CD4-positive, alpha-beta T cell treated with Interleukin-4 for 4 hours (primary cell): ENCODE results near the gene FADD.
"Not testable (repeated sequence)": the region's sequence is repeated elsewhere in the genome, so short reads cannot be mapped to it uniquely, and the experiment has no call there.

Experiments
- DNase-seq: peaks from one replicate; pipeline ENCODE4 v3.0.0-alpha.2; 2020

The FADD gene

GRCh38 chr11:70205049-70205725, 2.1 kb downstream of the FADD start:
- no peak for DNase-seq

GRCh38 chr11:70205766-70206165, 2.7 kb downstream of the FADD start:
- DNase-seq: no peak

GRCh38 chr11:70206226-70206981, 3.3 kb downstream of the FADD start:
- no peak for DNase-seq

GRCh38 chr11:70206982-70207376, 3.9 kb downstream of the FADD start:
- DNase-seq: no peak

- DNase-seq: no peak
Measured at GRCh38 chr11:70207531-70208131, 4.5 kb downstream of the FADD start.

DNA sequence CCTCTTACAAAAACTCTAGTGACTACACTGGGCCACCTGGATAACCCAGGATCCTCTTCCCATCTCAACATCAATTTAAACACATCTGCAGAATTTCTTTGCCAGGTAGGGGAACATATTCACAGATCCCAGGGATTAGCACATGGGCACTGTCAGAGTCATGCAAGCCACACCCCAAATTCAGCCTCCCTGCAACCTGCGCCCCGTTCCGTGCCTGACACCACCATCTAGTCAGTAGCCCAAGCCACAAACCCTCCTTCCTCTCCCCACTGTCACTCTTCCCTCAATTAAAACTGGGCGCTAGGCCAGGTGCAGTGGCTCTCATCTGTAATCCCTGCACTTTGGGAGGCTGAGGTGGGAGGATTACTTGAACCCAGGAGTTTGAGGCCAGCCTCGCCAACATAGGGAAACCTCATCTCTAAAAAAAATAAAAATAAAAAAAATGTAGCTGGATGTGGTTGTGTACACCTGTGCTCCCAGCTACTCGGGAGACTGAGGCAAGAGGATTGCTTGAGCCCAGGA, 6.4 kb downstream of the FADD start:
- no peak for DNase-seq

DNA sequence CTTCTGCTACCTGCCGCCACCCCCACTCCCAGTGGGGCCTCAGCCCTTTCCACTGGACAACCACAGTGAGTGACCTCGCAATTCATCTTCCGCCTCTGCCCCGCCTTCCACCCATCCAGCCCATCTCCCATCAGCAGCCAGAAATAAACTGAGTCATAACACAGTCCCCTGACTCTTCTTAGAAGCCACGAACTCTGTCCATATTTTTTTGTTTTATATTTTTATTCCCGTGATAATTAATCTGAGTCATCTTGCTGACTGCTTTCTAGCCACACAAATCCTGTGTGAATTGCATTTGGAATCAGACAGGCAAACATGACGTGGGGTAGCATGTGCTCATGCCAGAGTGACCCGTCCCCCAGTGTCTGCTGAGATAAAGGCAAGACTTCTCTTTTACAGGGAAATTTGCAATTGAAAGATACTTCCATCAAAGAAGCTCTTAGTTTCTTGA, 7.0 kb downstream of the FADD start:
- no peak for DNase-seq

GRCh38 chr11:70210530-70210929, 7.4 kb downstream of the FADD start:
- DNase-seq: no peak

DNA sequence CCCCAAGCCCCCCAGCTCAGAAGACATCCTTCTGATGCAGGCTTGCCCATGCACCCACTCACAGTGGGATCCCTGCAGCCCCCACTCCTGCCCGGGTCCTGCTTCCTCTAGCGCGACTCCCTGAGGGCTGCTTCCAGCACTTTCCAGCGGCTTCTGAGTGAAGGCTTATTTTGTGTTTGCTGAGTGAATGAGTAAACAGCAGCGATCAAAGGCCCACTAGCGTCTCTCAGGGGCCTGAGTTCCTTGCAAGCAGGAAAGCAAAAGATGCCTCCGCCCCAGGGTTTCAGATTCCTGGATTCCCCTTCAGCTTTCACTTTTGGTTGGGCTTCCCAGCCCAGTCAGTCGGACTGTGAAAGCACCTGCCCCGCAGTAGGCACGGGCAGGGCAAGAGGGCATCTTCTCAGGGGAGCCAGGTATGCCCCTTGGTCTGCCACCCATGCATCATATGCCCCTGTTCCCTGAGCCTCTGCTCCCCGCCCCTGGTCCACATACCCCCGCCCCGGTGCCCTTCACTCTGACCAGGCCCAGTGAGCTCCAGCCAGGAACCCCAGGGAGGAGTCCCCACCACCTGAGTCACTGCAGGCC, 9.2 kb downstream of the FADD start:
- DNase-seq: no peak

DNA sequence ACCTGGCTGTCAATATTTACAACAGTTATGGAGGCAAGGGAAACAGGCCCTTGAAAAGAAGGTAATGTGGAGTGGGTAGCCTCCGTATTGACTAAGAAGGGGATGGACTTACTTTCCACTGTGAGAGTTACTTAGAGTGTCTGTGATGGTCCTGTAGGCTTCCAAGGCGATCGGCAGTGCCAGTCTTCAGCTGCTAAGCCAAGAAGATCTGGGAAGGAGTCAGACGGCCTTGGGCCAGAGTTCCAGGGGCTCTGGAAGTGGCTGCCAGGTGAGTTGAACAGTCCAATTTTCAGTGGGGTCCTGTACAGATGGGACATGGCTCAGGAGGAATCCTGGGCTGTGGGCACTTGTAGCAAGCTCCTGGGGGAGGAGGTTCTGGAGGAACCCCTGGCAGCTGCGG, 14.3 kb downstream of the FADD start:
- not testable (repeated sequence) for DNase-seq

DNA sequence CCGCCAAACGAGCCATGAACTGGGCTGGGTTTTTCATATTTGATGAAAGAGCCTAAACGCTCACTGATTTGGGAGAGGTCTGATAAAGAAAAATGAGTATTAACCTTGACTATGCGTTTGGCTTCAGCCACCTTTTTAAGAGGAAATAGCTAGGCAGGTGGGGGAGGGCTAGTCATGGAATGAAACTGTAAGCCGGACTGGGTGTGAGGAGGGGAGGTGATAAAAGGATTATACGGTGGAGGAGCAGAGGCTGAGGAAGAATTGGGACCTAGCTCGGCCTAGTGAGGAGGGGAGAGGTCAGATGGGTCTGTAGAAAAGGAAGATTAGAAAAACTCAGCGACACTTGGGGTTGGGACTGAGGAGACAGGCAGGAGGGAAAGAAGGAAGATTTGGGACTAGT, 15.0 kb downstream of the FADD start:
- not testable (repeated sequence) for DNase-seq

GRCh38 chr11:70220136-70220535, 17.0 kb downstream of the FADD start:
- DNase-seq: no peak

DNA sequence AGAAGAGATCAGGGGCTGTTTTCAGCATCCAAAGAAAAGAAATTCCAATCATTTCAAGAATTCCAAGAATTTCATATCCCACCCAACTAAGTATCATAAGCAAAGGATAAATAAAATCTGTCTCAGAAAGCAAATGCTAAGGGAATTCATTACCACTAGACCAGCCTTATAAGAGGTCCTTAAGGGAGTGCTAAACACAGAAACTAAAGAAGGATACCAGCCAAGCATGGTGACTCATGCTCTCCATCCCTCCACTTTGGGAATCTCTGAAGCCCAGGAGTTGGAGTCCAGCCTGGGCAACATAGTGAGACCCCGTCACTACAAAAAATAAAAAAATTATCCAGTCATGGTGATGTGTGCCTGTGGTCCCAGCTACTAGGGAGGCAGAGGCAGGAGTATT, 17.8 kb downstream of the FADD start:
- no peak for DNase-seq

GRCh38 chr11:70225681-70226177, 22.6 kb downstream of the FADD start:
- no peak for DNase-seq

DNA sequence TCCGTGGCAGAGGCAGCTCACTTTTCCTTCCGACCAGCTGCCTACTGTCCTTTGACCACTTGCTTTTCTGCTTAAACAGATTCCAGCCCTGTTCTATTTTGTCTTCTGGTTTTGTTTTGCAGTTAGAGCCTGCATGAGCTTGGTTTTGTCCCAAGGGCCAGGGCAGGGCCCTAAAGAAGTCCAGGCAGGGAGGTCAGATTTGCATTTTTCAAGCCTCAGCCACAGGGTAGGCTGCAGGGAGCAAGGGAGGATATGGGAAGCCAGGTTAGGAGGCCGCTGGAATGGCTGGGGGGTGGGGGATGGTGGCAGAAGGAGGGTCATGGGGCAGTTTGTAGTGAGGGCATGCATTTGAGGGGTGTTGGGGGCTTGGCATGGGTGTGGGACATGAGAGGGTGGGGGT, 23.1 kb downstream of the FADD start:
- no peak for DNase-seq

DNA sequence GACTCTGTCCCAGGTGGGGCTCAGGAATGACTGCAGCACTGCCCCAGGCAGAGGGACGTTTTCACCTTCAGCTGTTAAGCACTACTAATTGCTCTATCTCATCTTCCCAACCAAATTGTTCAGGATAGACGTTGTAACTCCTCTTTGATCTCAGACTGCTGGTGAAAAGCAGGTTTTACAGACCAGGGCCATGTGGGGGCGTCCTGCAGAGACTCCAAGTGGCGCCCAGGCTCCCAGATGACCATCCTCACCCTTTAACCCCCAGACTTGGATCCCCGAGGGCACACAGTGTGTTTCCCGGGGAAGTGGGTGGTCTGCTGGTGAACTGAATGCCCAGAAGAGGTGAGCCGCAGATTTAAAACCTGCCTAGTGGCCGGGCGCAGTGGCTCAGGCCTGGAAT, 23.9 kb downstream of the FADD start:
- no peak for DNase-seq

GRCh38 chr11:70229737-70230136, 26.6 kb downstream of the FADD start:
- DNase-seq: no peak

DNA sequence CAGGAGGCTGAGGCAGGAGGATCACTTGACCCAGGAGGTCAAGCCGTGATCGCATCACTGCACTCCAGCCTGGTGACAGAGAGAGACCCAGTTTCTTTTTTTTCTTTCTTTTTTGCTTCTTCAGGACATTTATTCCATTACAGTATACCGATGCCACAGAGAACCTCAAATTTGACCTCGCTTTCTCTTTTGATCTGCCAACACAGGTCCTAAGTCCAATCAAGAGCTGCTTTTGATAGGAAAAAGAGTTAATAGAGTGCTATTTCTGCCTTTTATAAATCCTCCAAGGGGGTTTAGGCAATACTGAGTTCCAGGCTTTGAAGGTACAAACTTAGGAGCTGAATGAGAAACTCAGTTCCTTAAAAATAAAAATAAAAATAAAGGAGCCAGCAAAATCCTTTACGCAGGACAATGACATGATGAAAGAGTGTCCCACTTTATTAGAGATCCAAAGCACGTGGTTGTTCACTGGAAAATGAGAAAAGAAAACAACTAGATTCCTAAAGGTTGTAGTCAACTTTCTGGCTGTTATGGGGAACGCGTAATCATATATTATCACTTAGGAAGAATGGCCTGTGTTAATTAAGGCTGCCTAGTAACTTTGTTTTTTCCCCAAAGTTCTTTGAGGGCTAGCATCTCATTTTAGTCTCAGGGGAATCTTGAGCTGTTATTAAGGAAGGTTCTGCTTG, 27.2 kb downstream of the FADD start:
- no peak for DNase-seq

GRCh38 chr11:70230840-70231710, 28.0 kb downstream of the FADD start:
- DNase-seq: no peak

DNA sequence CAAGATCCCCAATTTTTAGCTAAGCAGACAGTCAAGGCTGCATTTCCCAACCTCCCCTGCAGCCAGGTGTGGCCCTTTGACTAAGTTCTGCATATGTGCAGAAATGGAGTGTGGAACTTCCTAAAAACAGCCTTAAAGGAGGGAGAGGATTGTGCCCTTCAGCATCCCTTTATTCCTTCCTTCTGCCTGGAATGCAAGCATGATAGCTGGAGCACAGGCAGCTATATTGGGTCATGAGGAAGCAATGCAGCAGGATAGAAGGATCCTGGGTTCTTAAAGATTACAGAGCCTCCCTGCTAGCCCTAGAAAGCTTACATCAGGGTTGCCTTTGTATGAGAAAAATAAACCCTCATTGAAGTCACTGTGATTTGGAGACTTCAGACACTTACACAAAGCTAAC, 29.9 kb downstream of the FADD start:
- no peak for DNase-seq

DNA sequence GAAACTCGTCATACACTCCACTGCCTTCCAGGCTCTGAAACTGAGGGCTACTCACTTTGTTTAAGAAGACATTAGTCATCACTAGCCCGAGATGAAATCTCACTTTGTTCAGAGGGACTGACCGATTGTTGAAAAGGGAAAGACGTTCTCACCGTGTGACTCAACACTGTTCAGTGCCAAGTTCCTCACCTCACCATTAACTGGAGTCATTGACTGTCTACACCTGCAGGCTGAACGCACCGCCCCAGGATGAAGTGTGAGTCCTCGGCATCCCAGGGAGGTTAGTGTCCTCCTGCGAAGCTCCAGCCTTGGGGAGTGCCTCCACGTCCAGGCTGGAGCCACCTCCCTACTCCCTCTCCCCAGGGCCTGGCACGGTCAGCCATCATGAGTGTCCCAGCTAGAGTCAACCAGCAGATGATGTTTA, 30.4 kb downstream of the FADD start:
- DNase-seq: no peak

GRCh38 chr11:70233962-70234361, 30.9 kb downstream of the FADD start:
- no peak for DNase-seq
